Vagina (tissue), 2 donors: ENCODE results near the gene ADCY5.

ENCODE experiments used
- POLR2A ChIP-seq, 2 donors: fragments of 450-650 bp; IDR thresholded peaks; one replicate each; pipeline ENCODE4 v1.6.1; 2017; ENCODE audit warnings: antibody characterized with exemption in 2 of 2, mild to moderate bottlenecking in 2 of 2, moderate library complexity in 2 of 2
- POLR2AphosphoS5 ChIP-seq, 2 donors: sonication (generic); formaldehyde crosslinking; IDR thresholded peaks; one replicate each; pipeline ENCODE4 v1.9.0; 2017; ENCODE audit warnings: antibody characterized with exemption in 2 of 2, mild to moderate bottlenecking in 2 of 2, low read depth in 1 of 2; ENCODE audit not compliant: insufficient read depth in 1 of 2
- TF ChIP-seq, protein P1 (sequence below), 3 experiments: fragments of 450-650 bp in 2 of 3; fragments of 200-600 bp in 1 of 3; sonication (generic) in 1 of 3; IDR thresholded peaks; one replicate each; pipeline ENCODE4 v1.5.1; 2017 to 2019; ENCODE audit warnings: antibody characterized with exemption in 3 of 3, mild to moderate bottlenecking in 2 of 3, moderate library complexity in 2 of 3

GRCh38 chr3:123372686-123373473 is 76.0 kb downstream of the ADCY5 start:
- TF ChIP-seq POLR2A (IDR thresholded peaks at IDR 0.05) (no peak), POLR2AphosphoS5 (IDR thresholded peaks at IDR 0.05; ENCODE audit: insufficient read depth in 1 of 2, low read depth in 1 of 2) (no peak)
- TF ChIP-seq, protein P1, sequence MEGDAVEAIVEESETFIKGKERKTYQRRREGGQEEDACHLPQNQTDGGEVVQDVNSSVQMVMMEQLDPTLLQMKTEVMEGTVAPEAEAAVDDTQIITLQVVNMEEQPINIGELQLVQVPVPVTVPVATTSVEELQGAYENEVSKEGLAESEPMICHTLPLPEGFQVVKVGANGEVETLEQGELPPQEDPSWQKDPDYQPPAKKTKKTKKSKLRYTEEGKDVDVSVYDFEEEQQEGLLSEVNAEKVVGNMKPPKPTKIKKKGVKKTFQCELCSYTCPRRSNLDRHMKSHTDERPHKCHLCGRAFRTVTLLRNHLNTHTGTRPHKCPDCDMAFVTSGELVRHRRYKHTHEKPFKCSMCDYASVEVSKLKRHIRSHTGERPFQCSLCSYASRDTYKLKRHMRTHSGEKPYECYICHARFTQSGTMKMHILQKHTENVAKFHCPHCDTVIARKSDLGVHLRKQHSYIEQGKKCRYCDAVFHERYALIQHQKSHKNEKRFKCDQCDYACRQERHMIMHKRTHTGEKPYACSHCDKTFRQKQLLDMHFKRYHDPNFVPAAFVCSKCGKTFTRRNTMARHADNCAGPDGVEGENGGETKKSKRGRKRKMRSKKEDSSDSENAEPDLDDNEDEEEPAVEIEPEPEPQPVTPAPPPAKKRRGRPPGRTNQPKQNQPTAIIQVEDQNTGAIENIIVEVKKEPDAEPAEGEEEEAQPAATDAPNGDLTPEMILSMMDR (IDR thresholded peaks at IDR 0.05): no peak
